K562 (cell line): ENCODE data around the gene ASIP. TPM values are rescaled to one million over a fixed set of nuclear protein-coding genes. Genes with fewer than 3 reads are reported as not detected.

Experiments
- ATAC-seq: fragments of 200-7000 bp; cut with Tn5 transposase; 3 replicates; pipeline ENCODE4 v1.9.1; 2020; ENCODE audit warnings: moderate library complexity
- BruUV-seq: library from RNA; stranded (reverse); fragments of 400-500 nt; replicated peaks from 2 replicates; lab custom pipeline; 2021; lab: Mats Ljungman, UMichigan
- CTCF ChIA-PET: fragments of 300-600 bp; formaldehyde crosslinking; extraction: SDS; loops from one replicate; lab custom pipeline; 2021; ENCODE audit warnings: low intra/inter-chr PET ratio; lab: Yijun Ruan, JAX
- POLR2A ChIA-PET: fragments of 300-600, 350-650 bp; sonication (Branson Sonifier 250); formaldehyde crosslinking; extraction: SDS; loops from one replicate; lab custom pipeline; 2021; ENCODE audit warnings: antibody characterized with exemption, inconsistent platforms; lab: Yijun Ruan, JAX
- DNase-seq, 4 experiments: peaks; one replicate each; pipeline versions ENCODE4 v3.0.0 to v3.0.0-alpha.2; 2011 to 2018; ENCODE audit warnings: low spot score in 3 of 4, mixed read lengths in 3 of 4; ENCODE audit errors: extremely low read depth in 1 of 4
- FAIRE-seq: peaks from 2 replicates; lab custom pipeline; 2011; peaks lifted over from hg19 to GRCh38; lab: Jason Lieb, UNC
- H2AFZ ChIP-seq: 2 replicates; pipeline ENCODE4 v1.6.0; 2011; ENCODE audit warnings: low read depth, low read length, control low read depth, inconsistent platforms
- H3K27ac ChIP-seq: fragments of 200-600 bp; 3 replicates; pipeline ENCODE4 v1.8.0; 2011; ENCODE audit warnings: low read depth, mild to moderate bottlenecking, control low read depth, inconsistent platforms, low read length, moderate library complexity, mixed read lengths; ENCODE audit errors: extremely low read depth
- H3K27me3 ChIP-seq, 2 experiments: fragments of 300-600 bp in 1 of 2; 2 replicates in 1 of 2; 3 replicates in 1 of 2; pipeline versions ENCODE4 v1.6.0 to v1.8.0; 2011; ENCODE audit warnings: inconsistent platforms in 2 of 2, low read length in 2 of 2, mild to moderate bottlenecking in 1 of 2, mixed read lengths in 1 of 2, moderate library complexity in 1 of 2; ENCODE audit not compliant: control insufficient read depth in 2 of 2, insufficient read depth in 2 of 2
- H3K36me3 ChIP-seq: fragments of 300-600 bp; 3 replicates; pipeline ENCODE4 v1.8.0; 2011; ENCODE audit warnings: mild to moderate bottlenecking, low read length, inconsistent platforms; ENCODE audit not compliant: control insufficient read depth, insufficient read depth
- H3K4me1 ChIP-seq, 2 experiments: fragments of 200-600 bp in 1 of 2; replicated peaks in 1 of 2; 2 replicates in 1 of 2; 3 replicates in 1 of 2; pipeline versions ENCODE4 v1.5.1 to v1.8.0; 2011; ENCODE audit warnings: inconsistent platforms in 2 of 2, low read length in 2 of 2, mild to moderate bottlenecking in 1 of 2, mixed read lengths in 1 of 2, moderate library complexity in 1 of 2; ENCODE audit not compliant: control insufficient read depth in 2 of 2, insufficient read depth in 2 of 2
- H3K4me2 ChIP-seq: 2 replicates; pipeline ENCODE4 v1.6.1; 2011; ENCODE audit warnings: low read length, control low read depth, inconsistent platforms, mixed read lengths; ENCODE audit not compliant: insufficient read depth
- H3K4me3 ChIP-seq: fragments of 200-600 bp; sonication (generic), shearing (Covaris generic); 2 replicates; pipeline ENCODE4 v1.5.1; 2016; ENCODE audit warnings: control low read depth, inconsistent platforms
- H3K79me2 ChIP-seq: fragments of 200-600 bp; 3 replicates; pipeline ENCODE4 v1.8.0; 2011; ENCODE audit warnings: low read length, inconsistent platforms; ENCODE audit not compliant: control insufficient read depth, insufficient read depth
- H3K9ac ChIP-seq, 2 experiments: 2 replicates each; pipeline versions ENCODE4 v1.6.0 to v1.6.1; 2011; ENCODE audit warnings: low read depth in 2 of 2, low read length in 2 of 2, control low read depth in 1 of 2, inconsistent platforms in 1 of 2, mild to moderate bottlenecking in 1 of 2, mixed read lengths in 1 of 2; ENCODE audit not compliant: insufficient read depth in 1 of 2
- H3K9me1 ChIP-seq: one replicate; pipeline ENCODE4 v1.6.0; 2011; ENCODE audit warnings: inconsistent platforms, mild to moderate bottlenecking, low read length, moderate library complexity; ENCODE audit not compliant: control insufficient read depth, insufficient read depth
- H3K9me3 ChIP-seq: replicated peaks from 2 replicates; pipeline ENCODE4 v1.5.1; 2011; ENCODE audit warnings: low read depth, low read length, inconsistent platforms; ENCODE audit not compliant: control insufficient read depth, insufficient read depth
- H4K20me1 ChIP-seq: replicated peaks from 2 replicates; pipeline ENCODE4 v1.6.1; 2011; ENCODE audit warnings: low read length, inconsistent platforms, mixed read lengths; ENCODE audit not compliant: control insufficient read depth, insufficient read depth
- CC2D1A ChIP-seq: fragments of 450-650 bp; IDR thresholded peaks from 2 replicates; pipeline ENCODE4 v1.6.1; 2017; ENCODE audit warnings: mild to moderate bottlenecking
- EP300 ChIP-seq: IDR thresholded peaks from 2 replicates; pipeline ENCODE4 v1.6.1; 2012; ENCODE audit warnings: low read length, improper control_type of control experiment
- MCM5 ChIP-seq: fragments of 450-650 bp; IDR thresholded peaks from 2 replicates; pipeline ENCODE4 v1.6.1; 2016; ENCODE audit warnings: low read depth
- PCBP2 ChIP-seq: fragments of 200-400 bp; formaldehyde crosslinking; IDR thresholded peaks from 2 replicates; pipeline ENCODE4 v1.6.1; 2018; ENCODE audit warnings: low read length, low read depth, mild to moderate bottlenecking, moderate library complexity; ENCODE audit not compliant: poor library complexity, severe bottlenecking
- SNAPC5 ChIP-seq: fragments of 250-450 bp; sonication (Bioruptor Pico); IDR thresholded peaks from 2 replicates; pipeline ENCODE4 v1.8.0; 2021; ENCODE audit warnings: moderate library complexity, mild to moderate bottlenecking, inconsistent platforms
- XRCC4 ChIP-seq: IDR thresholded peaks from one replicate; pipeline ENCODE4 v1.6.1; 2011; ENCODE audit not compliant: insufficient read depth, insufficient read length; ENCODE audit errors: extremely low read depth
- ZBTB11 ChIP-seq, 3 experiments: fragments of 200-800 bp in 1 of 3; fragments of 250-450 bp in 1 of 3; fragments of 450-650 bp in 1 of 3; sonication (Bioruptor Pico) in 1 of 3; sonication (Bioruptor generic) in 1 of 3; formaldehyde crosslinking in 1 of 3; IDR thresholded peaks; 2 replicates each; pipeline versions ENCODE4 v1.6.1 to v1.8.0; 2016 to 2022; ENCODE audit warnings: mild to moderate bottlenecking in 2 of 3, missing genetic modification characterization in 2 of 3, missing compliant biosample characterization in 1 of 3, moderate library complexity in 1 of 3
- ZNF318 ChIP-seq, 2 experiments: fragments of 450-650 bp; IDR thresholded peaks; 2 replicates each; pipeline ENCODE4 v1.6.1; 2016; ENCODE audit warnings: mild to moderate bottlenecking in 2 of 2, borderline replicate concordance in 1 of 2, low read depth in 1 of 2, moderate library complexity in 1 of 2
- WGBS: fragments of 100-300 bp; shearing (Covaris generic); methylation state at CpG from one replicate; pipeline ENCODE4 v1.1.6; 2016; ENCODE audit warnings: low coverage, mixed read lengths; ENCODE audit not compliant: insufficient coverage; ENCODE audit errors: missing lambda C conversion rate; 5-methylcytosine and 5-hydroxymethylcytosine counted together
- in situ Hi-C: fragments of 300-500 bp; cut with MboI; formaldehyde crosslinking; loops from 4 replicates; pipeline ENCODE4 v1.15.0; 2018; ENCODE audit warnings: inconsistent platforms, mixed read lengths
- intact Hi-C: fragments of 100-400 bp; cut with micrococcal nuclease; formaldehyde crosslinking; loops from 2 replicates; pipeline ENCODE4 v1.14.2; 2022
- polyA plus RNA-seq, 8 experiments: library from polyadenylated mRNA; depleted of rRNA in 4 of 8; stranded (reverse) in 5 of 8; unstranded in 3 of 8; fragments of >200 nt; fragmentation: Nextera tagmentation in 2 of 8; fragmentation: Illumina TruSeq in 1 of 8; extraction: Ambion mirVana in 2 of 8; extraction: Trizol in 1 of 8; gene quantifications; 2 replicates each; pipeline versions ENCODE4 v1.2.1 to v1.2.3, GENCODE V29; 2011 to 2014; ENCODE audit warnings: inconsistent platforms in 1 of 8, missing spikeins in 1 of 8
- total RNA-seq, 7 experiments: library from RNA; depleted of rRNA in 6 of 7; stranded (reverse); fragments of >200 nt in 6 of 7; fragmentation: Illumina TruSeq in 2 of 7; extraction: Trizol in 2 of 7; gene quantifications; 2 replicates each; pipeline versions ENCODE4 v1.2.1 to v1.2.3, GENCODE V29; 2011 to 2021; ENCODE audit warnings: low replicate concordance in 1 of 7

Gene ASIP
- total and polyA plus RNA-seq, 9 of the 15 experiments (the other 6 are each of a cell fraction or from before 2014, with no cell fraction given): not detected

- no peak for TF ChIP-seq ZNF318 (IDR thresholded peaks at IDR 0.05; ENCODE audit: borderline replicate concordance in 1 of 2, low read depth in 1 of 2)
These were observed 41.2 kb upstream of the ASIP start (continued) for GRCh38 chr20:34200023-34200422.

DNA sequence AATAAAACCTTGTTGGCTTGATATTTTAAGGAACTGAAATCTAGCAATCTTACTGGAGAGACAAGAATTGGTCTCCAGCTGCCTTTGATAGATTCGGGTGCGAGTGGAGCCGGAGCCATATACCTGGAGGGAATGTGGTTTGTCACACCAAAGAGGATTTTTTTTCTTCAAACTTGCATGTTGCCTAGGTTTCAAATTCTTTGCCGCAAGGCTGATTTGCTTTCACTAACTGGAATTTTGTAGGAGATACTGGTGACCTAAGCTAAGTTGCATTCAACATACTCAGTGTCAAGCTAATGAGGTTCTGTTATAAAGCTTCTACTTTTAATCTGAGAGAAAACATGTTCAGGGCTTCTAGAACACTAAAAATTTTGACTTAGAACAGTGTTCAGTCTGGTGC lies 39.7 kb upstream of the ASIP start:
- Histone ChIP-seq H3K9me1 (no peaks in the 10 kb centered on the region), H4K20me1 (no peaks in the 10 kb centered on the region), H3K9ac (no peak overlapping the region), H3K36me3 (no peaks in the 10 kb centered on the region), H3K4me2 (no peak overlapping the region), H3K27ac (no peak overlapping the region), H3K79me2 (no peaks in the 10 kb centered on the region), H3K9me3 (no peaks in the 10 kb centered on the region; the same call in 1 of the 2 replicates), H3K4me3 (no peak overlapping the region), H2AFZ (no peak overlapping the region), H3K27me3 (peaks cover 9 to 13% of the 10 kb centered on the region in 2 experiments; a peak in 3 of 5 replicates), H3K4me1 (no peaks in the 10 kb centered on the region; a peak in 1 of 5 replicates)
- no TSS peak for BruUV-seq
- intact Hi-C loops: no loop called here
- ChIA-PET POLR2A (interaction anchor here (0.7 to 1.9 kb wide), 2 partner anchors 11 to 43 kb away, joined by 3 to 6 read pairs; no protein-coding TSS in a partner anchor), CTCF (no interaction called here)
- DNase-seq (no peak), ATAC-seq (no peak), FAIRE-seq (no peak)
- 43% methylated on average over 4 of the region's 4 CpGs for WGBS
- in situ Hi-C loops: no loop called here
- TF ChIP-seq SNAPC5 (no peak), PCBP2 (no peak), ZBTB11 (CRISPR knock-in tag; IDR thresholded peaks at IDR 0.05) (no peak), CC2D1A (no peak), MCM5 (no peak), XRCC4 (no peak), EP300 (no peak)
